ENCODE data around the gene DTX3.
"Not testable (repeated sequence)": the region's sequence is repeated elsewhere in the genome, so short reads cannot be mapped to it uniquely, and the experiment has no call there.

DNA sequence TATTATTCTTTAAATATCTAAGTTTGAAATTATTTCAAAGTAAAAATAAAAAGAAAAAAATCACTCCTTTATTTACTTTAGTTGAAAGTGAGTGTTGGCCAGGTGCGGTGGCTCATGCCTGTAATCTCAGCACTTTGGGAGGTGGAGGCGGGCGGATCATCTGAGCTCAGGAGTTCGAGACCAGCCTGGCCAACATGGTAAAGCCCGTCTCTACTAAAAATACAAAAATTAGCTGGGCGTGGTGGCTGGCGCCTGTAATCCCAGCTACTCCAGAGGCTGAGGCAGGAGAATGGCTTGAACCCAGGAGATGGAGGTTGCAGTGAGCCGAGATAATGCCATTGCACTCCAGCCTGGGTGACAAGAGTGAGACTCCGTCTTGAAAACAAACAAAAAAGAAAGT is 32.1 kb downstream of the DTX3 start:
- TF ChIP-seq, protein P1, sequence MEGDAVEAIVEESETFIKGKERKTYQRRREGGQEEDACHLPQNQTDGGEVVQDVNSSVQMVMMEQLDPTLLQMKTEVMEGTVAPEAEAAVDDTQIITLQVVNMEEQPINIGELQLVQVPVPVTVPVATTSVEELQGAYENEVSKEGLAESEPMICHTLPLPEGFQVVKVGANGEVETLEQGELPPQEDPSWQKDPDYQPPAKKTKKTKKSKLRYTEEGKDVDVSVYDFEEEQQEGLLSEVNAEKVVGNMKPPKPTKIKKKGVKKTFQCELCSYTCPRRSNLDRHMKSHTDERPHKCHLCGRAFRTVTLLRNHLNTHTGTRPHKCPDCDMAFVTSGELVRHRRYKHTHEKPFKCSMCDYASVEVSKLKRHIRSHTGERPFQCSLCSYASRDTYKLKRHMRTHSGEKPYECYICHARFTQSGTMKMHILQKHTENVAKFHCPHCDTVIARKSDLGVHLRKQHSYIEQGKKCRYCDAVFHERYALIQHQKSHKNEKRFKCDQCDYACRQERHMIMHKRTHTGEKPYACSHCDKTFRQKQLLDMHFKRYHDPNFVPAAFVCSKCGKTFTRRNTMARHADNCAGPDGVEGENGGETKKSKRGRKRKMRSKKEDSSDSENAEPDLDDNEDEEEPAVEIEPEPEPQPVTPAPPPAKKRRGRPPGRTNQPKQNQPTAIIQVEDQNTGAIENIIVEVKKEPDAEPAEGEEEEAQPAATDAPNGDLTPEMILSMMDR (IDR thresholded peaks at IDR 0.05), result not testable (repeated sequence)
- not testable (repeated sequence) for TF ChIP-seq EZH2phosphoT487 (IDR thresholded peaks at IDR 0.05)
